A549 (cell line): ENCODE data around the gene DLGAP1. TPM values are rescaled to one million over a fixed set of nuclear protein-coding genes. Genes with fewer than 3 reads are reported as not detected.

Source experiments
- ATAC-seq, 2 experiments: fragments of 200-7000 bp in 1 of 2; fragments of >200 bp in 1 of 2; cut with Nextera tagmentation in 1 of 2; cut with Tn5 transposase in 1 of 2; 3 replicates each; pipeline versions ENCODE4 v1.8.0 to v1.9.1; 2018 to 2020; ENCODE audit warnings: mild to moderate bottlenecking in 1 of 2, moderate library complexity in 1 of 2
- CTCF ChIA-PET: fragments of 300-600 bp; sonication (Branson Sonifier 250); formaldehyde crosslinking; extraction: SDS; loops from one replicate; lab custom pipeline; 2021; ENCODE audit warnings: antibody characterized with exemption, inconsistent platforms; lab: Yijun Ruan, JAX
- POLR2A ChIA-PET: fragments of 350-600 bp; formaldehyde crosslinking; extraction: SDS; loops from one replicate; lab custom pipeline; 2021; ENCODE audit warnings: antibody characterized with exemption, inconsistent platforms; lab: Yijun Ruan, JAX
- DNase-seq, 2 experiments: peaks; one replicate each; pipeline versions ENCODE4 v3.0.0 to v3.0.0-alpha.2; 2011 to 2016; ENCODE audit warnings: low read depth in 1 of 2, low spot score in 1 of 2
- FAIRE-seq: peaks from 2 replicates; lab custom pipeline; 2011; peaks lifted over from hg19 to GRCh38; lab: Jason Lieb, UNC
- H3K27ac ChIP-seq, 2 experiments: fragments of >200 bp; sonication (Bioruptor Twin); formaldehyde crosslinking; 3 replicates each; pipeline ENCODE4 v1.5.1; 2016 to 2017
- H3K4me1 ChIP-seq: fragments of >200 bp; sonication (Bioruptor Twin); formaldehyde crosslinking; 3 replicates; pipeline ENCODE4 v1.6.1; 2016
- H3K4me2 ChIP-seq: fragments of >200 bp; sonication (Bioruptor Twin); formaldehyde crosslinking; 3 replicates; pipeline ENCODE4 v1.6.1; 2016
- H3K4me3 ChIP-seq: fragments of >200 bp; sonication (Bioruptor Twin); formaldehyde crosslinking; 3 replicates; pipeline ENCODE4 v1.5.1; 2016
- H3K9me3 ChIP-seq: fragments of >200 bp; sonication (Bioruptor Twin); formaldehyde crosslinking; 3 replicates; pipeline ENCODE4 v1.6.1; 2016
- CBX2 ChIP-seq: fragments of 200-600 bp; sonication (generic); IDR thresholded peaks from 2 replicates; pipeline ENCODE4 v1.6.1; 2016; ENCODE audit warnings: low read depth, mild to moderate bottlenecking, borderline replicate concordance
- ESRRA ChIP-seq: fragments of 150-350 bp; IDR thresholded peaks from 2 replicates; pipeline ENCODE4 v1.6.1; 2014; ENCODE audit warnings: mild to moderate bottlenecking, low read length, borderline replicate concordance
- FOSB ChIP-seq: fragments of 250-450 bp; sonication (Bioruptor Pico); IDR thresholded peaks from 2 replicates; pipeline ENCODE4 v1.5.0; 2020; ENCODE audit warnings: mild to moderate bottlenecking, moderate library complexity
- FOXS1 ChIP-seq: fragments of 250-450 bp; sonication (Bioruptor Pico); IDR thresholded peaks from 2 replicates; pipeline ENCODE4 v1.5.0; 2020; ENCODE audit warnings: mild to moderate bottlenecking, moderate library complexity
- HOXB13 ChIP-seq: fragments of 250-450 bp; sonication (Bioruptor Pico); IDR thresholded peaks from 2 replicates; pipeline ENCODE4 v1.5.0; 2020; ENCODE audit warnings: low read depth, mild to moderate bottlenecking, moderate library complexity
- JUN ChIP-seq, 2 experiments: fragments of >200 bp; sonication (Bioruptor Twin); formaldehyde crosslinking; IDR thresholded peaks; 2 replicates in 1 of 2; 3 replicates in 1 of 2; pipeline ENCODE4 v1.6.1; 2016 to 2017
- MAFK ChIP-seq: fragments of 450-650 bp; IDR thresholded peaks from 2 replicates; pipeline ENCODE4 v1.6.1; 2014; ENCODE audit not compliant: partially characterized antibody
- MAZ ChIP-seq: fragments of 150-350 bp; IDR thresholded peaks from 2 replicates; pipeline ENCODE4 v1.6.1; 2014; ENCODE audit warnings: antibody characterized with exemption, low read depth, low read length, borderline replicate concordance
- MYC ChIP-seq: IDR thresholded peaks from 2 replicates; pipeline ENCODE4 v1.6.1; 2012; ENCODE audit warnings: mild to moderate bottlenecking, inconsistent platforms, low read length, improper control_type of control experiment, borderline replicate concordance
- NFE2L2 ChIP-seq: fragments of 150-350 bp; conservative IDR thresholded peaks from 2 replicates; pipeline ENCODE4 v1.6.1; 2014; ENCODE audit warnings: low read length
- NR3C1 ChIP-seq: fragments of >200 bp; sonication (Bioruptor Twin); formaldehyde crosslinking; IDR thresholded peaks from 3 replicates; pipeline ENCODE4 v1.6.1; 2017
- PHF8 ChIP-seq: fragments of 200-600 bp; sonication (generic); IDR thresholded peaks from 2 replicates; pipeline ENCODE4 v1.6.1; 2016; ENCODE audit warnings: low read depth, mild to moderate bottlenecking, antibody characterized with exemption, moderate library complexity, borderline replicate concordance
- POLR2A ChIP-seq: IDR thresholded peaks from 2 replicates; pipeline ENCODE4 v1.6.1; 2012; ENCODE audit warnings: mild to moderate bottlenecking, low read length
- POLR2AphosphoS2 ChIP-seq: conservative IDR thresholded peaks from 2 replicates; pipeline ENCODE4 v1.6.1; 2012; ENCODE audit warnings: low read length, improper control_type of control experiment, inconsistent platforms
- RCOR1 ChIP-seq: fragments of 150-350 bp; IDR thresholded peaks from 2 replicates; pipeline ENCODE4 v1.6.1; 2014; ENCODE audit warnings: antibody characterized with exemption, low read length, low read depth
- RFX5 ChIP-seq: fragments of 450-650 bp; IDR thresholded peaks from 2 replicates; pipeline ENCODE4 v1.7.1; 2014; ENCODE audit warnings: antibody characterized with exemption, mild to moderate bottlenecking, moderate library complexity
- RNF2 ChIP-seq: fragments of 200-600 bp; sonication (generic); IDR thresholded peaks from 2 replicates; pipeline ENCODE4 v1.6.1; 2016; ENCODE audit warnings: low read depth, mild to moderate bottlenecking, antibody characterized with exemption, moderate library complexity, borderline replicate concordance
- SMC3 ChIP-seq: fragments of >200 bp; sonication (Bioruptor Twin); formaldehyde crosslinking; IDR thresholded peaks from 3 replicates; pipeline ENCODE4 v1.6.1; 2018; ENCODE audit warnings: inconsistent platforms
- SREBF2 ChIP-seq: fragments of 450-650 bp; IDR thresholded peaks from 2 replicates; pipeline ENCODE4 v1.6.1; 2014; ENCODE audit warnings: mild to moderate bottlenecking, moderate library complexity
- WGBS: methylation state at CpG from one replicate; pipeline ENCODE4 v1.1.6; 2017; ENCODE audit errors: missing lambda C conversion rate; 5-methylcytosine and 5-hydroxymethylcytosine counted together
- polyA plus RNA-seq, 4 experiments: library from polyadenylated mRNA; depleted of rRNA in 3 of 4; stranded (reverse); fragments of >200 nt; fragmentation: RNase III in 1 of 4; extraction: RNeasy Plus Mini Kit Qiagen cat#74134 plus additional on column Dnase treatment in 1 of 4; gene quantifications; 2 replicates in 3 of 4; 3 replicates in 1 of 4; pipeline ENCODE4 v1.2.3, GENCODE V29; 2011 to 2017
- TF ChIP-seq, protein P1 (sequence below): IDR thresholded peaks from 2 replicates; pipeline ENCODE4 v1.6.1; 2012
- TF ChIP-seq, protein P2 (sequence below): IDR thresholded peaks from 2 replicates; pipeline ENCODE4 v1.6.1; 2012
- TF ChIP-seq, protein P3 (sequence below): fragments of >200 bp; sonication (Bioruptor Twin); formaldehyde crosslinking; IDR thresholded peaks from 3 replicates; pipeline ENCODE4 v1.6.1; 2016
- TF ChIP-seq, protein P4 (sequence below): fragments of 450-650 bp; IDR thresholded peaks from 2 replicates; pipeline ENCODE4 v1.6.1; 2014; ENCODE audit warnings: antibody characterized with exemption

The DLGAP1 gene
- polyA plus RNA-seq, 2 of the 4 experiments (the other 2 are of a cell fraction): 0.04 to 0.12 TPM

DNA sequence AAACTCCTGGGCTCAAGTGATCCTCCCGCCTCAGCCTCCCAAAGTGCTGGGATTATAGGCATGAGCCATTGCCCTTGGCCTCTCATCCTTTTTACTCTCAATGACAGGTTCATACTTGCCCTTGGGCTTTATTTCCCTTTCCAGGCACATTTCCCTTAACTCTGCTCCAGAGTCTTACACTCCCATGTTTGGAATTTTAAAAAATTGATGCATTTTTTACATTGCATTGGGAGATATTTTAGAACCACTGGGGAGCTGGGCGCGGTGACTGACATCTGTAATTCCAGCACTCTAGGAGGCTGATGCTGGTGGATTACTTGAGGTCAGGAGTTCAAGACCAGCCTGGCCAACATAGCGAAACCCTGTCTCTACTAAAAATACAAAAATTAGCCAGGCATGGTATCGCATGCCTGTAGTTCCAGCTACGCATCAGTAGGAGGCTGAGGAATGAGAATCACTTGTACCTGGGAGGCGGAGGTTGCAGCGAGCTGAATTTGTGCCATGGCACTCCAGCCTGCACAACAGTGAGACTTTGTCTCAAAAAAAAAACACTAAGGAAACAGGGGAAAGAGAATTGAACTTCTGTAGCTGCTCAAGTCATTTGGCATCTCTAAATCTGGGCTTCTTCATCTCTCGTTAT is 986.9 kb downstream of the DLGAP1 start:
- Histone ChIP-seq H3K9me3 (no peaks in the 10 kb centered on the region), H3K27ac (peak overlapping the region in 1 of 2 experiments; percentile 67; a peak in 1 of 6 replicates), H3K4me1 (peaks cover 31% of the 10 kb centered on the region), H3K4me2 (no peak overlapping the region), H3K4me3 (no peak overlapping the region)
- POLR2A ChIA-PET: interaction anchor here (1.0 kb wide), 1 partner anchor 126 kb away, joined by 3 read pairs; no protein-coding TSS in a partner anchor
- FAIRE-seq: no peak
- CTCF ChIA-PET: interaction anchor here (1.0 to 1.7 kb wide), 2 partner anchors 10 to 117 kb away, joined by 3 to 5 read pairs; no protein-coding TSS in a partner anchor
- no peak for DNase-seq
- ATAC-seq: no peak
- WGBS: 96% methylated on average over 8 of the region's 9 CpGs
- no peak for TF ChIP-seq FOXS1 (CRISPR knock-in tag)
- no peak for TF ChIP-seq RNF2
- no peak for TF ChIP-seq ESRRA
- no peak for TF ChIP-seq MAZ
- TF ChIP-seq HOXB13 (CRISPR knock-in tag): no peak
- no peak for TF ChIP-seq MAFK
- no peak for TF ChIP-seq PHF8
- TF ChIP-seq, protein P1, sequence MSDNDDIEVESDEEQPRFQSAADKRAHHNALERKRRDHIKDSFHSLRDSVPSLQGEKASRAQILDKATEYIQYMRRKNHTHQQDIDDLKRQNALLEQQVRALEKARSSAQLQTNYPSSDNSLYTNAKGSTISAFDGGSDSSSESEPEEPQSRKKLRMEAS: no peak
- no peak for TF ChIP-seq POLR2A

DNA sequence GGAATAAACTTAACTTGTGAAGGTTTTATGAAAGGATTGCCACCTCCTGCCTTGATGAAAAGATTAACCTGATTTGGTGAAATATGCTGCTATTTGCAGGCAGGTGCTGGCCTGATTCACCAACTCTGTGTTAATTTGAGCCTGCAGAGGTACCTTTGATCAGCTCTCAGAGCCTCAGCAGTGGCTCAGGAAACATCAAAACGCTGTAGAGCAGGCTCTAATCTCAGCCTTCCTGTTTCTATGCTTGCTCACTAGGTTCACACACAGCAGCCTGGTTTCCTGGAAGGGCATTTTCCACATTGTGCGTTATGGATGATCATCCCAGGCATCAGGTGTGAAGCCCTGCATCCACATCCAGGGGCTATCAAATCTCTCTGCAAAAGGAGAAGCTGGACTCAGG is 988.2 kb downstream of the DLGAP1 start:
- WGBS: 55% methylated on average over 2 of the region's 2 CpGs

More for the DNA sequence above, 988.2 kb downstream of the DLGAP1 start:
- Histone ChIP-seq H3K4me2 (no peak overlapping the region; the same call in 2 of the 3 replicates), H3K27ac (peak overlapping the region; percentile 49 to 63; a peak in 5 of 6 replicates), H3K4me3 (no peak overlapping the region), H3K4me1 (peaks cover 44% of the 10 kb centered on the region), H3K9me3 (no peaks in the 10 kb centered on the region)
- ATAC-seq: peak in 1 of 2 experiments; percentile 19; a peak in 3 of 6 replicates
- no peak for FAIRE-seq
- TF ChIP-seq NR3C1 (no peak), FOSB (CRISPR knock-in tag) (no peak), RFX5 (no peak), CBX2 (no peak), PHF8 (no peak), NFE2L2 (no peak), SREBF2 (no peak), MYC (no peak), MAFK (no peak), POLR2AphosphoS2 (no peak), RCOR1 (no peak), HOXB13 (CRISPR knock-in tag) (no peak), JUN (IDR thresholded peaks at IDR 0.05) (no peak), SMC3 (no peak)
- TF ChIP-seq, protein P2, sequence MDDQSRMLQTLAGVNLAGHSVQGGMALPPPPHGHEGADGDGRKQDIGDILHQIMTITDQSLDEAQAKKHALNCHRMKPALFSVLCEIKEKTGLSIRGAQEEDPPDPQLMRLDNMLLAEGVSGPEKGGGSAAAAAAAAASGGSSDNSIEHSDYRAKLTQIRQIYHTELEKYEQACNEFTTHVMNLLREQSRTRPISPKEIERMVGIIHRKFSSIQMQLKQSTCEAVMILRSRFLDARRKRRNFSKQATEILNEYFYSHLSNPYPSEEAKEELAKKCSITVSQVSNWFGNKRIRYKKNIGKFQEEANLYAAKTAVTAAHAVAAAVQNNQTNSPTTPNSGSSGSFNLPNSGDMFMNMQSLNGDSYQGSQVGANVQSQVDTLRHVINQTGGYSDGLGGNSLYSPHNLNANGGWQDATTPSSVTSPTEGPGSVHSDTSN: no peak
- TF ChIP-seq, protein P1: no peak
- TF ChIP-seq, protein P3, sequence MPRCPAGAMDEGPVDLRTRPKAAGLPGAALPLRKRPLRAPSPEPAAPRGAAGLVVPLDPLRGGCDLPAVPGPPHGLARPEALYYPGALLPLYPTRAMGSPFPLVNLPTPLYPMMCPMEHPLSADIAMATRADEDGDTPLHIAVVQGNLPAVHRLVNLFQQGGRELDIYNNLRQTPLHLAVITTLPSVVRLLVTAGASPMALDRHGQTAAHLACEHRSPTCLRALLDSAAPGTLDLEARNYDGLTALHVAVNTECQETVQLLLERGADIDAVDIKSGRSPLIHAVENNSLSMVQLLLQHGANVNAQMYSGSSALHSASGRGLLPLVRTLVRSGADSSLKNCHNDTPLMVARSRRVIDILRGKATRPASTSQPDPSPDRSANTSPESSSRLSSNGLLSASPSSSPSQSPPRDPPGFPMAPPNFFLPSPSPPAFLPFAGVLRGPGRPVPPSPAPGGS: no peak
- TF ChIP-seq, protein P4, sequence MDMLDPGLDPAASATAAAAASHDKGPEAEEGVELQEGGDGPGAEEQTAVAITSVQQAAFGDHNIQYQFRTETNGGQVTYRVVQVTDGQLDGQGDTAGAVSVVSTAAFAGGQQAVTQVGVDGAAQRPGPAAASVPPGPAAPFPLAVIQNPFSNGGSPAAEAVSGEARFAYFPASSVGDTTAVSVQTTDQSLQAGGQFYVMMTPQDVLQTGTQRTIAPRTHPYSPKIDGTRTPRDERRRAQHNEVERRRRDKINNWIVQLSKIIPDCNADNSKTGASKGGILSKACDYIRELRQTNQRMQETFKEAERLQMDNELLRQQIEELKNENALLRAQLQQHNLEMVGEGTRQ: no peak
- ChIA-PET CTCF (interaction anchor here (0.6 to 3.3 kb wide), 7 partner anchors 14 to 199 kb away, joined by 3 to 20 read pairs (median 7); no protein-coding TSS in a partner anchor), POLR2A (interaction anchor here (0.6 to 2.0 kb wide), 3 partner anchors 12 to 129 kb away, joined by 5 to 13 read pairs (median 6); no protein-coding TSS in a partner anchor)
- no peak for DNase-seq
